ENCODE data around the gene CA12.
"Not testable (repeated sequence)": the region's sequence is repeated elsewhere in the genome, so short reads cannot be mapped to it uniquely, and the experiment has no call there.

Gene CA12

DNA sequence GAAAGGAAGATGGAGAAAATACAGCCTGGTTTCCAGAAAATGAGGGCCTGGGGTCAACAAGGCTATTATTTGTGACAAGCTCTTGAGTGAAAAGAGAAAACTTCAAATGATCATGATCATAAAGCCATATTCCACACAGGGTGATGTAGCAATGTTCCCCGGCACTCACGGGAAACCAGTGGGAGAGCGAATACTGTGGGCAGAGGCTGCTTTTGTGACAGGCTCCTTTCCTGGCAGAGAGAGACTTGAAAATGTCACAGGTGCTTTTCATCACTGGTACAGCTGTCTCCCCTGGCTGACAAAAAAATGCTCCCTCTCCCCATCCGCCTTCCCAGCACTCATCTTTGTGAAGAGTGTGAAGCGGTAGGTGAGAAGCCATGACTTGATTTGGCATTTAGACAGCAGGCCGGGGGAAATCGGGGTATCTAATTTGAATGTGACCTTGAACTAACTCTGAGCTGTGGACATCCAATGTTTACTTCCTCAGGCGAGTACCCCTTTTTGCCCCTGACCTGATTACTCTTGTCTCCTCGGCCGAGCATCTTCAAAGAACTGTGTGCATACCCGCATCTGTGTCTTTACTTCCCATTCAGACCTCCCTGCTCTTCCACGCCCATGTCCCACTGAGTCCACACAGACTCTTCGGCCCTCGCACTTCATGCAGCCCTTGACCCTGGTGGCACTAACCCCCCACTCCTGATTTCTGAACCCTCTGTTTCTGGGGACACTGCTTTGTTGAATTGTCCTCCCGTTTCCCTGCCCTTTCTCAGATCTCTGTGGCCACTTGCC is 23.2 kb downstream of the CA12 start:
- no peak for DNase-seq (ENCODE audit: low read depth in 2 of 2)

DNA sequence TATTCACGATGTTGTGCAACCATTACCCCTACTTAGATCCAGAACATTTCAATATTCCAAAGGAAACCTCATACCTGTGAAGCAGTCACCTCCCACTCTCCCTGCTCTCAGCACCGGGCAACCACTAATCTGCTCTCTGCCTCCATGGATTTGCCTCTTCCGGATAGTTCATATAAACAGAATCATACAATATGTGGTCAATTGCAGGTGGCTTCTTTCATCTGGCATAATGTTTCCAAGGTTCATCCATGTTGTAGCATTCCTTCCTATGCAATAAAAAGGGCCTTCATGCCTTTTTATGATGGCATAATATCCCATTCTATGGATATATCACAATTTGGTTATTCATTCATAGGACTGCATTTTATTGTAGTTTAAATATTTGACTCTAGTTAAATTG is 23.9 kb downstream of the CA12 start:
- DNase-seq (ENCODE audit: low read depth in 2 of 2), result no peak

DNA sequence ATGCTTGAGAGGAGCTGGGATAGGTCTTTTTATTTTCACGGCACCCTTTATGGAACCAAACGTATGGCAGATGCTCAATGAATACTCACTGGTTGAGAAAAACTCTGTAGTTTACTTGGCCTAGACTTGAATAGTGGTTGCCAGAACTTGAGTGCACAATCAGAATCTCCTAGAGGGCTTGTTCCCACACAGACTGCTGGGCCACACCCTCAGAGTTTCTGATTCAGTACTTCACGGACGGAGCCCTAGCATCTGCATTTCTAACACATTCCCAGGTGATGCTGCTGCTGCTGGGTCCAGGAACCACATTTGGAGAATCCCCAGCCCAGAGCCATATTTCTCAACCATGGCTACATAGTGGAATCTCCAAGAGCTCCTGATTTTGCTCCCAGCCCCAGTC is 24.6 kb downstream of the CA12 start:
- DNase-seq (ENCODE audit: low read depth in 2 of 2), result no peak

DNA sequence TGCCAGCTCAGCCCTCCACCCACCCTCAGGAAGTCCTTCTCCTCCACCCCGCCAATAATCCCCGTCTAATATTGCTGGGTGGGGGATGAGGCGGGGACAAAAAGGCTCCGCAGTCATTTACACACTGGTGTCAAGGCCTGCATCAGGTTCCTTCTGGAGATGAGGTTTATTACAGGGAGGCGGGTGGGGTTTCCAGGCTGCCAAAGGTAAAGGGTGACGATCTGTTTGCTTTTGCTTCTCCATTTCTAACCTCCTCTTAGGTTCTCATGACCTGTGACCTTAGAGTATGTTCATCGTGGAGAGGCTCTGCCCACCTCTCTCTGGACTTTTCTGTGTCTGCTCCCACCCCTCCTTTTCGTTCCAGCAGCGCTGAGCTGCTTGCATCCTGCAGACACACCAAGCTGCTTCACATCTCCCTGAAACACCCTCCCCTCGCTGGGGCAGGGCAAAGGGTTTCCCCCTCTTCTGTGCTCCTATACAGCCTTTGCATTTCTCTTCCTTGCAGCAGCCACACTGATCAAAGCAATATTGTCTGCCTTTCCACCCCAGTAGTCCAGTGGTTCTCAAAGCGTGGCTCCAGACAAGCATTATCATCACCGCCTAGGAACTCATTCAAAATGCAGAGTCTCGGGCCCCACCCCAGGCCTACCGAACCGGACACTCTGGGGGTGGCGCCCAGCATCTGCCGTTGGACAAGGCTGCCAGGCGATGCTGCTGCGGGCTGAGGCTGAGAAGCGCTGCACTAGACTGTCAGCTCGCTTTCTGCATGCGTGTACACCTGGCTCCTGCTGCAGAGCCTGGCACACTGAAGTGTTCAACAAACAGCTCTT is 26.6 kb downstream of the CA12 start:
- DNase-seq (ENCODE audit: low read depth in 2 of 2), result no peak

DNA sequence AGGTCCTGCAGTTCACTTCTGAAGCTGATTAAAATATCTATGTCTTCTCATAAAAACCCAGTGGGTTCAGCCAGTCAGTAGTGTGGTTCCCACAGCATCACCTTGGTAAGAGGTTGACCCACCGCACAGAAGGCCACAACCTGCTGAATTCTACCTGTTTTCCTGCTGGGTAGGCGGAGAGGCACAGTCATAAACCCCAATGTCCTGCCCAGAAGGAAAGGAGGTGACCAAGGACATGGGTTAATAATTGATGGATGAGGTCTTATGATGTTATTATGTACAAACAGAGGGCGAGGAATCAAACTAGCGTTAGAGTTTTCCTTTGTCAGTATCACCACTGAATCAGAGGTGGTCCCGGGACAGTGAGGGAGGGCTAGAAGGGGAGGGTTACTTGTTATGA is 27.8 kb downstream of the CA12 start:
- no peak for DNase-seq (ENCODE audit: low read depth in 2 of 2)

DNA sequence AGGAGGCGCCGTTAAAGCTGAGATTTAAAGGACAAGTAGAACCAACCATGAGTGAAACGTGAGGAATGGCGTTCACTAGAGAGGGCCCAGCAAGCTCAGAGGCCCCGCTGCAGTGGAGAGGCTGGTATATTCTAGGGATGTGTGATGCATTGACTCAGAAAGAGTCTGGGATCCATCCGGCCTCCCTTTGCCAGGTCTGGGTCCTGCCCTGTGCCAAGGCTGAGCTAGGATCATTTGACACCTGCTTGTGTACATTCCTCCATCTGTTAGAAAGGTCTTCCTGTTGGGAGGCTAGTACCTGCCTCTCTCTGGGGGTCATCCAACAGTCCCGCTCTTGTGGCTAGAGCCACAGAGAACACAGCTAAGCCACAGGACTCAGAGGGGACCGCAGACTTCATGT is 28.4 kb downstream of the CA12 start:
- no peak for DNase-seq (ENCODE audit: low read depth in 2 of 2)

DNA sequence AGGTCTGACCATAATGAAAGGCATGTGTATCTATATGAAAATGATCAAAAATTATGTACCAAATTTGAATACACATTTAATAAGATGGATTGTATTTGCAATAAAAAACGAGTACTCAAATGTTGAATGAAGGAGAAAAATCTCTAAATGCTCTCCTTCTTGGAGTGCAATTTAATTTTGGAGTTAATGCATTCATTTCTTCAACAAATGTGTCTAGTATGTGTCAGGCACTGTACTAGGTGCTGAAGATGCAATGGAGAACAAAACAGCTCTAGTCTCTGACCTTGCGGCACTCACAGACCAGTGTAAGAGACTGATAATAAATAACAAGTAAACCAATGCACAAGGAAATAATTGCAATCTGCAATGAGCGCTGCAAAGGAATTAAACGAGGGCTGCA is 28.8 kb downstream of the CA12 start:
- no peak for DNase-seq (ENCODE audit: low read depth in 2 of 2)

DNA sequence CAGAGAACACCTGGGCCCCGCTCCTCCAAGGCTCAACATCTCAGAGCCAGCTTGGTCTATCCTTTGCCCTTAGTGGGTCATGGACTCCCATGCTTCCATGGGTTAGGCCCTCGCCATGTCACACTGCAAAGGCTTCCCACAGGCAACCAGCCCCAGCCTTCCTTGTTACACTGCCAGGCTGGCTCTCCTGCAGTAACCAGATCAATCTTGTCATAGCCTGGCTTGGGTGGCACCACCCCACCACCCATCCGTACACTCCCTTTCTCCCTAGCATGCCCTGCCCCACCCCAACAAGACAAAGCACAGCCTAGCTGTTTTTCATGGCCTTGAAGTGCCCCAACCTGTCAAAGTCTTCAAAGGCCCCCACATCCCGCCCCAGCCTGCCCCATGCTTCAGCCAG is 30.5 kb downstream of the CA12 start:
- DNase-seq (ENCODE audit: low read depth in 2 of 2), result no peak

DNA sequence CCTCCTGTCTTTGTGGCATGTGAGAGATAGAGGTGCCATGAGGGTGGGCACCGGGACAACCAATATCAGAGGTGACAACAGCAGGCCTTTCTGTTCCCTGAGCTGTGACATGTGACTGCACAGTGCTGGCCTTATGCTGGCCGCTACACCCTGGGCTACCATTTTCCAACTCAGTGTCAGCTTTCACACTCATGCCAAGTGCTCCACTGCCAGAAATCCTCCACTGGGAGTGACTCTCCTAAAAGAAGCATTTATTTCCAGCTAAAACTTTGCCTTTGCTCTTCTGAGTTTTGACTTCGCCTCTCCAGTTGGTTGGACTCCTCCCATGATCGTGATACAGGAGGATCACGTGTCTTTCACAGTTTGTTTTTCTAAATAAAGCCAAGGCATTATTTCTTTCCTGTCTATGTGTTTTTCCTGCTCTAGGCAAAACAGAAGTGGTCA is 31.4 kb downstream of the CA12 start:
- DNase-seq (ENCODE audit: low read depth in 2 of 2), result no peak

DNA sequence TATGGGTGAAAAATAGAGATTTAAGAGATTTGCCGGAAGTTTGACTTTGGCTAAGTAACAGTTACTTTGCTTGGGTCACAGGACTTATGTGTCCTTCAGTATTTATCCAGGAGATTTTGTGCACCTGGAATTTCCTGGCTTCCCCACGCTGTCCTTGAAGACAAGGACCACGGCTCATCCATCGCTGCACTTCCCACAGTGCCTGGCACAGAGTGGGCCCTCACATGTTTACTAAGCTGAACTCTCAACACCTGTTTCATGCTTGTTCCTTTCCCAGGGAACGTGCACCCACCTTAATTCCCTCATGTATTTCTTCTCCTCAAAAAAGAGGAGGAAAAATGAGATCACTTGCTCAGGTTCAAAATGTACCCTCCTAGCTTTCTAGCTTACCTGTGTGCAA is 32.0 kb downstream of the CA12 start:
- DNase-seq (ENCODE audit: low read depth in 2 of 2), result no peak

DNA sequence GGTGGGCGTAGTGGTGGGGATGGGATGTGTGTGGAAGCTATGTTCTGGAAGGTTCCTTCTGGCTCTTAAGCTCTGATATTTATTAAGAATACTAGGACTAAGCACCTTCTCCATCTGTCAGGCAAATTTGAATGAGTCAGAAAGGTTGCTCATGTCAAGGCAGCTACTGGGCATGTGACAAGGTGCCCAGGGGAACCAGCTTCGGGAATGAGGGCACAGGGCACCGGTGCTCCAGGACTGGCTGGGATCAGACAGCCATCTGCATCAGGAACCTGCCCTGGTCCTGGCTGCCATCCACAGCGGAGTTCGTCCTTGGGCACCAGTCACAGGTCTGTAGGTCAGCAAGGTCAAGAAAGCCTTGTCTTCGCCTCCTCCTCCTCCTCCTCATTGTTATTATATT is 32.5 kb downstream of the CA12 start:
- no peak for DNase-seq (ENCODE audit: low read depth in 2 of 2)

DNA sequence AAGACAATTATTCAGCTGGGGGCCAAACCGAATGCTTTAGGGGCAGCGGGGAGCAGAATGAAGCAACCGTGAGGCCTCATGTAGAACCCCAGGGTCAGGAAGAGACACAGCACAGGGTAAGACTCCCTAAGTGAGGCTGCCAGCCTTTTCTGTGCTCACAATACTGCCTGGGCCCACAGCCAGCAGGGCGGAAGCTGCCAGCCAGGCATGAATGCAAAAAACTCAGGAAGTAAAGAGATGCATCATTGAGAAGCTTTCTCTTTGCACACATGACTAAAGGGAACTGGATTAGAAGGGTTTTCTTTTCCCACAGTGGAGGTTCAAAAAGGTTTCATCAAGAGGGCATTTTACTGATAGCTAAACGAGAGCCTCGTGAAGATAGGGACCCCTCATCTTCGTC is 33.3 kb downstream of the CA12 start:
- DNase-seq (ENCODE audit: low read depth in 2 of 2), result no peak

DNA sequence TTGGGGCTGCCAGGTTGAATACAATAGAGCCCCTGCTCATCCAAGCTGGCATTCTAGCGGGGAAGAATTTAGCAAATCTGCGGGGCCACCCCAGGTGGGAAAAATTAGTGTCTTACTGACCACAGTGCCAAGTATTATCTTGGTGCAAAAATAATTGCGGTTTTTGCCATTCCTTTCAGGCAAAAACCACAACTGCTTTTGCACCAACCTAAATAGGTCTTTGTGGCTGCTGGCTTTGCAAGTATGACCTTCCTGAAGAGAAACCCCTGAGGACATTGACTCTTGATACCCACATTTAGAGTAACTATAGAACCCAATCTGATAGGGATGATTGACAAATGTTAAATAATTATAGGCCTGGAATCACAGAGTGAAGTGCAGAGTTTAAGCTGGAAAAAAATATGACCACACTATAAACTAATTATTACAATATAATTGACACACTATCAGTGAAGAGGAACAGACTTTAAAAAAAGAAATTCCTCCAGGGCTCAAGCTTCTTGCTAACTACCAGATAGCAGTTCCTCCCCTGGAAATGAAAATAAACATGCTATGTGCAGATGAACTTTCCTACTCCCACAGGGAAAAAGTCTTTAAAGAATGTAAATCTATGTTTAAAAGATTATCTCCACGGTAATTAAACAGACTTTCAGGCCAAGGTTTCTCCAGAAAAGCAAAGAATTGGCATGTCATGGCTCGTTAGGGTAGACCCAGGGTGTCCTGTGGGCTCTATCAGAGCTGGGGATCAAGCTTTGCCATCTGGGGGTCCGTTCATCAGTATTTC is 34.4 kb downstream of the CA12 start:
- no peak for DNase-seq (ENCODE audit: low read depth in 2 of 2)

DNA sequence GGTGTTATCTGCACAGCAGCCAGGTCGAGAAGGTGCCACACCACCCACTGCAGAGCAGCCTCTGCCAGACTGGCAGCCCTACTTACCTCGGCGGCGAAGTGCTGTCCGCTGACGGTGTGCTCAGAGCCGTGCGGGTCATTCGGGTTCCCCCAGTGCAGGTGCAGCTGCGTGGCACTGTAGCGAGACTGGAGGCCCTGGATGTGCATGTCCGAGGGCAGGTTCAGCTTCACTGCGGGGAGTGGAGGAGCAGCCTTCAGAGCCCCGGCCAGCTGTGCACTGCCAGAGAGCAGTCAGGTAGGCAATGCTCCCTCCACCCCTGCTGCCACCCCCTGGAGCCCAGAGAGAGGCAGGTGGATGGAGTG is 36.3 kb downstream of the CA12 start:
- no peak for DNase-seq (ENCODE audit: low read depth in 2 of 2)

DNA sequence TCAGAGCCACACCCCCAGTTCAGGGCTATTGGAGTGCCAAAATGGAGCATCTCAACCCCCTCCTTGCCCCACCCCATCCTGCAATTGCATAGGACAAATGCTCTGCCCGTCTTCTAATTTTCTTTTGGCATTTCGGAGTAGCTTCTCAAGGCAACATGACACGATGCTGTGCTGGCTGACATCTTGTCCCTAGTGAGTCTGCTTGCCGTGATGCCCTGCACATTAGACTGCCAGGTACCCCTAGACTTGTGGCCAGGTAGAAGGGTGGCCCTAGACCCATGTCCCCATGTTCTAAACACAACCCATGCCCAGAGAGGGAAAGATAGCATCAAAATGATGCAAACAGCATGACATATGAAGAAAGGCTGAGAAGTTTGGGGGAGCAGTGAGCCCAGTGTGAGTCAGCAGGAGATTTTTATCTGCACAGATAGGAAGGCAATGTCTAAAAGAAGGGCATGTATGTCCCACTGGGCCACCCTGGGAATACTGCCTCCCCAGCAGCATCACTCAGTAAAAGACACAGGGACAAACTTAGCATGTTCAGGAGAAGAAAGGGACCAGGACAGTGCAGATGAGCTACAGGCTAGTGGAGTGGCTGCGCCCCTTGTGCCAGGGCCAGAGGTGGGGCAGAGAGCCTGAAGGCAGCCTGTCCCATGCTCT is 36.8 kb downstream of the CA12 start:
- no peak for DNase-seq (ENCODE audit: low read depth in 2 of 2)

DNA sequence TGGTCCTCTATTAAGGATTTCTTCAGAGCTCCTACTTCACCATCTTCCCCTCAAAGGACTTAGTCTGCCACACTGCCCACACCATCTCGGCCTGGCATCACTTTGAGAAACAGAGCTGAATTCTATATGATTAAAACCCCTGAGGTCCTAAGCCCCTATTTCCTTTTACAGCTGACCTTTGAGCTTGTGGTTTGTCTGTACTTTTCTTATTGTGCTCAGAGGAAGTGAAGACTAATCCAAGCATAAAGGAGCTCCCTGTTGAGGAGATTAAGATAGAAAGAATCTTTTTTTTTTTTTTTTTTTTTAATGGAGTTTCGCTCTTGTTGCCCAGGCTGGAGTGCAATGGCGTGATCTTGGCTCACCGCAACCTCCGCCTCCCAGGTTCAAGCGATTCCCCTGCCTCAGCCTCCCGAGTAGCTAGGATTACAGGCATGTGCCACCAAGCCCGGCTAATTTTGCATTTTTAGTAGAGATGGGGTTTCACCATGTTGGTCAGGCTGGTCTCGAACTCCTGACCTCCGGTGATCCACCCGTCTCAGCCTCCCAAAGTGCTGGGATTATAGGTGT is 38.6 kb downstream of the CA12 start:
- DNase-seq (ENCODE audit: low read depth in 2 of 2), result not testable (repeated sequence)

DNA sequence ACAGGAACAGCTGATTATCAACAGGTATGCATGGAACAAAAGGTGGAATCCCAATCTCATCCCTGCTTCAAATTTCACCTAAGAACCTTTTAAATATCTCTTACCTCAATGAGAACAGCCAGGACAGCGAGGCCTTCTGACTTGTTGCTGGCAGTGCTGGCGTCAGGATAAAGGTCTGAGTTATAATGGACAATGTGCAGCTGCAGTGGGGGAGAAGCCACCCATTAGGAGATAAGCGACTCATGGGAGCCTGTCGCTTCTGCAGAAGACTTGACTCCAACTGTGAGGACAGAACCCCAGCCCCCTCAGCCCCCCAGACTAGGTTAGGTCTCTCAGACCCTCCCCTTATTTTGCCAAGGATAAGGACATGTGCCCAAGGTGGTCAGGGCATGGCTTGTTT is 39.7 kb downstream of the CA12 start:
- DNase-seq (ENCODE audit: low read depth in 2 of 2), result no peak

DNA sequence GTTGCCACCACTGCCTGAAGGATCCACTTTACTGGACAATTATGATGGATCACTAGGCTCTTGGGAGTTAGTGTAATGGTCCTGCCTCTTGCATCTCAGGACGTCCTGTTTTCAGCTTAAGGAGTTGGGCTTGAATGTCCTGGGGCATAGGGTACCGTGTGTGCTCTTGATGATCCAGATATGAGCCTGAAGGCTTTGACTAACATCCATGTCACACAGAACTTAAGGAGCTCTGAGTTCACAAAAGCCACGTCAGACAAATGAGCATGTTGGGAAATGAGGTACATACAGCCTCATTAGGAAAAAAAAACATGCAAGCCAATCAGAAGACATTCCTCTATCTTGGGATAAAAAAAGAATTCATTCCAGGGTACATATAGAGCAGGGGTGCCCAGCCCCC is 40.8 kb downstream of the CA12 start:
- no peak for DNase-seq (ENCODE audit: low read depth in 2 of 2)

DNA sequence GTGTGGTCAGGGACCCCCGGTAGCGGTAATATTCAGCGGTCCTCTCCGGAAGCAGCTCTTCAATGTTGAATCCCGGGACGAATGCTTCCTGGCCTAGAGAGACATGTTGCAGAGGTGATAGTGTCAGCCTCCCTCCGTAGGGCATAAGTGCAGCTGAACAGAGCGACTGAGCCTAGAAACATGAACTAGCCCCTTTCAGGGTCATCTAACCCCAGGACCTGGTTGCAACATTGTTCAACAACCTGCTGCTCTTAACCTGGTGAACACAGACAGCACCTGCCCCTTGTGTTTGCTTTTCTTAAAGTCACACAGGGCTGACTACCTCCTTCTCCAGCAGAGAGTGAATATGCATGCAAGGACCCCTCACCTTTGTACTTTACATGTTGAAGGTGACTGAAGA is 41.3 kb downstream of the CA12 start:
- DNase-seq (ENCODE audit: low read depth in 2 of 2), result no peak

DNA sequence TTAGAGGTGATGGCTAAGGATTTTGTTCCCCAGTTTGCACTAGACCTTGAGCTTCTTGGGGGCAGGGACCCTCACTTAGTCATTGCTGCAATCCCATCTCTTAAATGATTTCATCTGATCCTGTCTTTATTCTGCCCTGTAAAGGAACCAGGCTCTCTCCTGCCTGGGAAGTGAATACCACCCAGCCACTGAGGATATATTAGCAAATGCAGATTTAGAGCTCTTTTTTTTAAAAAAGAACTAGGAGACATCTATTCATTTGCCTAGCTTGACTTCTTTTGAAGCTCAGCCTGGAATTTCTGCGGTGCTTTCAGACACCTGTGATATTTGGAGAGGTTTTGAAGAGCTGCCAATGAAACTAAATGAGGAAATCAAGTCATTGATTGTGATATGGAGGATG is 41.8 kb downstream of the CA12 start:
- no peak for DNase-seq (ENCODE audit: low read depth in 2 of 2)

DNA sequence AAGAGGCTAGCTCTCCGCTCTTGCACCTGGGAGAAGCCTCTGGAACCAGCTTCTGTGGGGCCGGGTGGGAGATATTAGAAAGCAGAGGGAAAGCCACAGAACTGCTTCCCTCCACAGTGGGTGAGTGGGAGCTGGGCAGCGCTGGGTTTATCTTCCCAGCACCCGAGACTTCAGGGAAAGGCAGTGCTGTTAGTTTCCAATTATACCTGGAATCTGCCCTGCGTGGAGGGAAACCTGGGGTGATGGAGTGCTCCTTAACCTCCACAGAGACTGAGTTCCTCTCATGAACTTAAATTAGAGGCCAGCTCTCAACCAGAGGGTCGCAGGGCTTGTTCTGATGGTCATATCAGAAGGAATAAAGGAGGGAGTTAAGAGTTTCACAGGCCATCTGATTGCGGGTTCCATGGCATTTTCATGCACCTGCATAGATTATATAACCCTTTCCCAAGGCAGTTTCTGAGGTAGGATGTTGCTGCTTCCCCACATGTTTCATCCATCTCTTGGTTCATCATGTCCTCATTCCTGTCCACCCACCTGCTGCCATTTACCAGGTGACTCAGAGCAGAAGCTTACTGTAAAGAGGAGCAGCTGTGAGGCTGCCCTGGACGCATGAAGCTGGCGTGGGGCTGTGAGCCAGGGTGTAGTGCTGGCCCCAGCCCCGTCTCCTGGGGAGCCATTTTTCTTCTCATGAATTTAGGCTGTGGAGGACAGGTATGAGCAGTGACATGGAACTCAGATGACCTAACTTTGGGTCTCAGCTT is 42.5 kb downstream of the CA12 start:
- no peak for DNase-seq (ENCODE audit: low read depth in 2 of 2)

Data from stimulated activated CD4-positive, alpha-beta T cell treated with anti-CD3 and anti-CD28 coated beads, Interleukin-15, amount 100 ng/mL, for 48 hours (primary cell).